NCI-H446 treated with DMSO at 0.1 percent for 48 hours (cell line): ENCODE data around the gene SUPT20H.

Experiments
- DNase-seq: peaks from one replicate; lab custom pipeline; 2025; lab: John Stamatoyannopoulos, UW

SUPT20H gene

DNA sequence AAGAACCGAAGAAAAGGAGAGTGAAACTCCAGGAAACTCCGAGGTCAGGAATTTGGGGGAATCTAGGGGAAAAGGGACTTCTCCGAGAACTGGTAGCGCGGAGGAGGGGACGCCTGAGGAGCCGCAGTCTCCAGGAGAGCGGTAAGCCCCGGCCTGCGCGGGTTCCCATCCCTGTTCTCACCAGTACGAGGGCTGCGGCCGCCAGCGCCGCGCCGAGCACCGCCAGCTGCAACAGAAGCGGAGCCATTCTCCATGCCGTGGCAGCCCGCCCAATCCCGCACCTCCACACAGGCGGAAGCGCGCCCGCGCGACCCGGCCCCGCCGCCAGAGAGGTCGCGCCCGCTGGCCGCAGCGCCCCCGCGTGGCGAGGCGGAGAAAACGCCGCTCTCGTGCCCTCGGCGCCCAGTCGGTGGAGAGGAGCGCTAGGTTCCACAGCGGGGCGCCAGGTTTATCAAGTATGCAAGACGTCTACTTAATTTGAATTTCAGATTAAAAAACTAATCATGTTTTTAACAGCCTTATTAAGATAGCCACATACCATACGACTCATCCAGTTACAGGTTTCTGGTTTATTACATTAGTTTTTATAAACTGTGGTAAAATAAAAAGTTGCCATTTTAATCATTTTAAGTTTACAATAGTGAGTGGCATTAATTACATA, 60.3 kb downstream of the SUPT20H start, which contains the start of gene ALG5:
TSS of gene ALG5 (minus strand) at position 287 of the 661 bp plus-strand sequence. CDS start at position 247, 40 bp downstream.
- peak; percentile 72 for DNase-seq

DNA sequence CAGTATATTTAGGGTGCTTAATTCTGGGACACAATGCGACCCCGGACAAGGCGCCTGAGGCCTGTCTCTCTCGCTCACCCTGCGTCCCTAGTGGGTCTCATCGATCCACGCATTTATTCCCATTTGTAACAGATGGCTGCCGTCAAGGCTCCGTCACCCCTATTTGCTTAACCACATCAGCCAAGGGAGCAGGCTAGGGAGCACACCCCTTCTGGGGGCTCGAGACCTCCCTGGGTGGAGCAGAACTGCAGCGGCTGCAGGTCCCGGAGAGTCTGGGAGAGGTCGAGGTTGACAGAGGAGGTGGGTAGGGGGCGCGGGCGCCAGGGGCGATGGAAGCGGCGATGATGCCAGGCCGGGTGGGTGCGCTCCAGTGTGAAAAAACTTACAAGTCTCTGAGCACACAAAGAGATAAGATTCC, 60.9 kb downstream of the SUPT20H start:
- no peak for DNase-seq

DNA sequence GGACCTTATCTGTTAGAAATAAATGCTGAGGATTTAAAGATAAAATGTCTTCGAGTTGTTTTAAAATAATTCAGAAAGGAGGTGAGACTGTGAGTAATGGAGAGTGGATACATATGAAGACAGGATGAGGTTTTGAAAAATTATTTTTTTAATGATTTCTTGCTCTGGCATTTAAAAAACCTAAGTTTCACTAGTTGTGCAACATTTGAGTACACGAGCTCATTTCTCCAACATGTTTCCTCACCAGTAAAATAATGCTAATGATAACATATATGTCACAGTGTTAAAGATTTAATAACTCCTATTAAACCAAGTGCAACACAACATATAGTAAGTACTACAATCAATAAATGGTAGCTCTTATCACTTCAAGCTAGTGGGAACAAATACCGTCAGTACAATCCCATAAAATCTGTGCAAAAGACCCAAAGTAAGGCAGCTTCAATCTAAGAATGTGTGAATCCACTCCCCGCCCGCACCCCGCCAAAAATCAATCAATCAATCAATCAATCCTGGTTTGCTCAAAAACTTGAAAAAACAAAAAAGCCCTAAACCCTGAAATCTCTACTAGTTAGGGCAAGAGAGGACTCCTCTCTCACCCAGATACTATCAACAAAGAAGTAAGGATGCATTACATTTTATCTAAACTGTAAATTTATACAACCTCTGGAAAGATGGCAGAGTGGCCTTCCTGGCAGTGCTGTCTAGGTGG, 61.6 kb downstream of the SUPT20H start:
- DNase-seq = no peak

DNA sequence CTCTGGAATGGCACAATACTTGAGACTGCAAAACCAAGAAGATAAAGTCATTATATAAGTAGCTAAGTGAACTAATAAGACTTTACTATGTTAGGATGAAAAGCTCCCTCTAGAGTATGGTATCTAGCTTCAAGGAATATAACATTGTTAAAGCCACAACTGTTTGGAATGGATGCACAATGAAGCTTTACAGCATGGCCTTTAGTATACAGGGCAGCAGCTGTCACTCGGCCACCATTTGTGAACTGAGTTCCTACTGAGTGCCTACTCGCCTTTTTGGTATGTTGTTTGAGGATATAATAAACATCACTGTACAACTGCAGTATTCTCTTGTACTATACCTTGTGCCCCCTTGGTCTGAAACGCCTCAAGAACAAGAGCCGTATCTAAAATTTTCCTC, 67.1 kb downstream of the SUPT20H start:
- DNase-seq = no peak

DNA sequence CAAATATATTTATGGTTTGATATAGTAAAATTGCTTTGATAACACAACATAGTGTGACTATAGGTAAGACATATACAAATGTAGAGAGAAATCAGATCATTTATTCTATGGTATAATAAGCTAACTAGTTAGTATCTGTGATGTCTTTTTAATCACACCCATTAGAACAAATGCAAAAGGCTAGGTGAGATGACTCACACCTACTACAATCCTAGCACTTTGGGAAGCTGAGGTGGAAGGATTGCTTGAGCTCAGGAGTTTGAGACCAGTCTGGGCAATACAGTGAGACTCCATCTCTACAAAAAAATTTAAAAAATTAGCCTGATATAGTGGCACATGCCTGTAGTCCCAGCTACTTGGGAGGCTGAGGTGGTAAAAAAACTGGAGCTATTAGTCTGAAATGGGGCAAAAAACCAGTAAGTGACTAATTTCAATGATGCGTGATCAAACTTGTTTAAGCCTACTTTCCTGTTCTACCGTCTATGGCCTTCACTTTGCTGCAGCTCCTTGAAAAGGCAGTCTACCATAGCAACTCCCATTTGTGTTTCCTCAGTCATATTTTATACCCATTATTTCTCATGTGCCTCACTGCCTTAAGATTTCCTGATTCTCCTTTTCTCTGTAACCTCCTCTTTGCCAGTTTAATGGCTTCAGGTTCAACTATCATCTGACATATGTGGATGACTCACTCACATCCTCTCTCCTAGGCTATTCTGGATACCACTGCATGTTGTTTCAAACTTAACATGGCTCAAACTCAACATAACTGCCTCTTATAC, 72.8 kb downstream of the SUPT20H start:
- no peak for DNase-seq

DNA sequence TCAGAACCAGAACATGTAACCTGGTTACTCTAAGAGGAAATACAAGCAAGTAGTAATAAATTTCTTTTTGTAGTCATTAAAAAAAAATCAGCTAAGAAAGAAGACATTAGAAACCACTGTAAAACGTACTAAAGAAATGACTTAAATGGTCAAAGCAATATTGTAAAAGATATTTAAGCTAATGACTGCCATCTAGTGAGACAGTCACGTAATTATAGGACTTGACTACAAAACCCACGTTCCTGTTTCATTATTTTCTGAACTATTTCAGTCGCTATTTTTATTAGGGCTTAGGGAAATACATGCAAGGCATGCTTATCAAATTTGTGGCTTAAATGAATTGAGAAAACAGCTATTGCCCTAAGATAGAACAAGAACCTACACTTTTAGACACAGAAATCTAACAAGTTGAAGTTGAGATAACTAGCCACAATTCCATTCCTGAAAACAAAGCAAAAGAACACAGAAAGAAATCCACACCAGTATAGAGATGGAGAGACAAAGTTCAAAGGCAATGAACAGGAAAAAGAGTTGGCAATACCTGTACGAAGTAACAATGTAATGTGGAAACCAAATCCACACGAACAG, 78.2 kb downstream of the SUPT20H start:
- DNase-seq = peak; percentile 8

DNA sequence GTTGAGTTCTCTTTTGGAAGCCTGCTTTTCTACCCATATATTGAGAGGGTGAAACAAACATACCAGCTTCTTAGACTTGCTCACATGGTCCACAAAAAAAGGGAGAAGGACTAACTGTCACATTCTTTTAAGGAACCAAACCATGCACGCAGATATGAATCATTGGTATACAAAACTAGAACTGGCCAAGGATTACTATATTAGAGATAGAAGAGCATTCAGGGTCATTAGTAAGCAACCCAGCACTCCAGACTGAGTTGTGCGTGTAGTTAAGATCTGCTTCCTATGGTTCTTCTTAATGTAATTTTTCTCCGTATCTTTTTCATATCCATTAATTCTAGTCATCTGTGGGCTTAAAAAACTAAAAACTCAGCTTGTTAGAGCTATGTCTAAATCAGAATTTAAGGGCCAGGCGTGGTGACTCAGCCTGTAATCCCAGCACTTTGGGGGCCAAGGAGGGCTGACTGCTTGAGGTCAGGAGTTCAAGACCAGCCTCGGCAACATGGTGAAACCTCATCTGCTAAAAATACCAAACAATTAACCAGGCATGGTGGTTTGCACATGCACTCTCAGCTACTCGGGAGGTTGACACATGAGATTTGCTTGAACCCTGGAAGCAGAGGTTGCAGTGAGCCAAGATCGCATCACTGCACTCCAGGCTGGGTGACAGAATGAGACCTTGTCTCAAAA, 80.0 kb downstream of the SUPT20H start:
- DNase-seq = no peak

DNA sequence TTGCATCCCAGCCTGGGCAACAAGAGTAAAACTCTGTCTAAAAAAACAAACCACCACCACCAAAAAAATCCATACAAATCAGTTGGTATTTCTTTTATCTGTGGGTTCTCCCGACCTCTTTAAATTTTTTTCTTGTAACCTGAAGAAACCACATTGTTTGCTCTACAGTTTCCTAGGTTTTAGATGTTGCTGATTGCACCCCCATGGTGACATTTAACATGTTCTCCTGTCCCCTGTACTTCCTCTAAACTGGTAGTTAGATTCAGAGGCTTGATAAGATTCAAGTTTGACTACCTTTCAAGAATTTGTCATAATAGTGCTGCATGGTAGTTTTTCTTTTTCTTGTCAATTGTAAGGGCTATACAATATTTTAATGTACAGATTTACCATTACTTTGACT, 84.3 kb downstream of the SUPT20H start:
- no peak for DNase-seq

DNA sequence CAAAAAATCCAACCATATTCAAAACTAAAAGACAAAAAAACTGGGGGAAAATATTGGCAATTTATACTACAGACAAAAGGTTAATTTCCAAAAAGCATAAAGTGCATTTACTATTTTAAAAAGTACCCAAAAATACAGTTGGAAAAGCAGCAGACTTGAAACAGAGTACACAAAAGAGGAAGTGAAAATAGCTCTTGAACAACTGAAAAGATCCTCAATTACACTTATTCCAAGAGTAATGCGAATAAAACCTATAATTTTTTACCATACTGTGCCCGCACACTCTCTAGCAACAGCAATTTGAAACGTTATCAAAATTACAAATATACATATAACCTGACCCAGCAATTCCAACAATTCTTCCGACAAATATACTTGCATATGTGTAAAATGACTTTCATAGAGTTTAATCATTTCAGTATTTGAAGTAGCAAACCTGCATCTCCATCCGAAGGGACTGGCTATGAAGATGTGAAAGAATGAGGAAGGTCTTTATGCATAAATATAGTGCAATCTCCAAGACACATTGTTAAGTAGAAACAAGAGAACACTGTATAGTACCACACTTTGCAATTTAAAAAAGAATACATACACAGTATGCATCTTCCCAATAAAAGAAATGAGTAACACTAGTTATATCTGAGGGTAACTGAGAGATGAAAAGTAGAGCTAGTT, 85.7 kb downstream of the SUPT20H start:
- DNase-seq = no peak

DNA sequence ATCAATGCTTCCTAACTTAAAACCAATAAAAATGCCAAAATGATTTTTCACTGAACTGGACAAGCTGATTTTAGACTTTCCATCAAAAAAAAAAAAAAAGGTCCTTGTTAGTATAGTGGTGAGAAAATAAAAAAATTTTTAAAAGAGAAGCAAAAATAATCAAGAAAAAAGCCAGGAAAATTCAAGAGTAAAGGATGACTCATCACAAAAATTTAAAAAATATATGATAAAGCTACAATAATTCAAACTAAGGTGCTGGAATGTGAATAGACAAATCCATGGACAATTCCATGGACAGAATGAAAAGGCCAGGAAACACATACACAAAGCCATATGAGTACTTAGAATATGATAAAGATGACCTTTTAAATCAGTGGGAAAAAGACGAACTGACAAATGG, 86.5 kb downstream of the SUPT20H start:
- DNase-seq = no peak

DNA sequence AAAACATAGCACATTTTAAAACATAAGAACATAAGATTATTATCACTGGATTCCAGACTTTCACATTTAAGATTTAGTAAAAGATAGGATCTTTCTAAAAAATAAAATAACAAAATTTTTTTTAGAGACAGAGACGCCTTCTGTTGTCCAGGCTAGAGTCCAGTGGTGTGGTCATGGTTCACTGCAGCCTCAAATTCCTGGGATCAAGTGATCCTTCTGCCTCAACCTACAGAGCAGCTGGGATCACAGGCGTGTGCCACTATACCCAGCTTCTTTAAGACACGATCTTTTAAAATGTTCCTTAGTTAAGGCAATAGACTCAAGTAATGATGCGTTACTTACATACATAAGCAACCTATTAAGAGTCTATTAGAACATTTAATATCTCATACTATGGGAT, 93.1 kb downstream of the SUPT20H start:
- no peak for DNase-seq

DNA sequence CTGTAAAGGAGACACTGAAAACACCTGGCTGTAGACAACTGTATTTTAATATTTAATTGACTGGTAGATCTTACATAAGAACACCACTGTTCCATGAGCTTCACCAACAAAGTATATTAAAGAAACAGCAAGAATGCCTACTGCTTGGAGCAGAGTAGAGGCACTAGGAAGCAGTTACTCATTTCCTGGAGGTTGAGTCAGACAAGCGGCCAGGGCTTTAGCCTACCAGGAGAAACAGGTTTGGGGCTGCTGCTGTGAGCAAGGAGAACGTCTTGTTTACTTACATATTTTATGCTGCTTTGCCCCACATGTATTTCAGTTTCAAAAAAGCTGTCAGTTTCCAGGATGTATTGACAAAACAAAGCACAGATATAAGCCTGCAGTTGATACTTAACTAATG, 93.7 kb downstream of the SUPT20H start:
- DNase-seq = no peak

DNA sequence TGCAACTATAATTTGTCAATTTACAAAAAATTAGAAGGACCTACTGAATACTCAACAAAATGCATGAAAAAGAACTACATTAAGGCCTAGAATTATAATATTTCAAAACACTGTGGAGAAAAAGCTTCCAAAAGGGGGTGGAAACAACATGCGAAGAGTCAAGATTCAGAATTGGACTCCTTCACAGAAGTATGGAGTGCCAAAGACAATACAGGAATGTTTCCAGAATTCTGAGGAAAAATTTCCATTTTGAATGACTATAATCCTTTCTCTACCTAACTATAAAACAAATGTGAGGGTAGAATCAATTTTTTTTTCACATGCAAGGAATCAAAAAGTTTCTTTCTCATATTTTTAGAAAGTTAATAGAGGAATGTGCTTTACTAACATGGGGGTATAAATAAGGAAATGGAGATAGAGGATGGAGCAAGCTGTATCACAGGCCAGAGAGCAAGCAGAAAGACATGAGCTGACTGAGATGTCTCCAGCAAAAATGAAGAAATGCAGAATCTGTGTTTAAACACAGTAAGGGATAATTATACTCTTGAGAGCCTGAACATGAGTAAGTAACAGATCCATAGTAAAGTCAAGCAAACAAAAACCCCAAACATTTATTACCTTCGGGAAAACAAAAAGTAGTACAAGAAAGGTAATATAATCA, 99.9 kb downstream of the SUPT20H start:
- no peak for DNase-seq
